GM13976 (cell line): ENCODE results near the gene TRPV6.

Experiments
- DNase-seq: peaks from one replicate; pipeline ENCODE4 v3.0.0; 2012; ENCODE audit warnings: low spot score
- in situ Hi-C: fragments of 300-500 bp; cut with MboI; formaldehyde crosslinking; loops from one replicate; pipeline ENCODE4 v1.12.0; 2022; ENCODE audit warnings: low sequenced_read_pairs, mixed read lengths, inconsistent platforms; ENCODE audit not compliant: unreplicated experiment
- TF ChIP-seq, protein P1 (sequence below): IDR thresholded peaks from 2 replicates; pipeline ENCODE4 v1.5.1; 2012; ENCODE audit warnings: borderline replicate concordance, mild to moderate bottlenecking; ENCODE audit not compliant: insufficient read depth; ENCODE audit errors: extremely low read depth, missing control alignments, control extremely low read depth

The TRPV6 gene

GRCh38 chr7:142833174-142834048, 52.1 kb downstream of the TRPV6 start:
- DNase-seq, result no peak
- in situ Hi-C loops, result no loop called here
- TF ChIP-seq, protein P1, sequence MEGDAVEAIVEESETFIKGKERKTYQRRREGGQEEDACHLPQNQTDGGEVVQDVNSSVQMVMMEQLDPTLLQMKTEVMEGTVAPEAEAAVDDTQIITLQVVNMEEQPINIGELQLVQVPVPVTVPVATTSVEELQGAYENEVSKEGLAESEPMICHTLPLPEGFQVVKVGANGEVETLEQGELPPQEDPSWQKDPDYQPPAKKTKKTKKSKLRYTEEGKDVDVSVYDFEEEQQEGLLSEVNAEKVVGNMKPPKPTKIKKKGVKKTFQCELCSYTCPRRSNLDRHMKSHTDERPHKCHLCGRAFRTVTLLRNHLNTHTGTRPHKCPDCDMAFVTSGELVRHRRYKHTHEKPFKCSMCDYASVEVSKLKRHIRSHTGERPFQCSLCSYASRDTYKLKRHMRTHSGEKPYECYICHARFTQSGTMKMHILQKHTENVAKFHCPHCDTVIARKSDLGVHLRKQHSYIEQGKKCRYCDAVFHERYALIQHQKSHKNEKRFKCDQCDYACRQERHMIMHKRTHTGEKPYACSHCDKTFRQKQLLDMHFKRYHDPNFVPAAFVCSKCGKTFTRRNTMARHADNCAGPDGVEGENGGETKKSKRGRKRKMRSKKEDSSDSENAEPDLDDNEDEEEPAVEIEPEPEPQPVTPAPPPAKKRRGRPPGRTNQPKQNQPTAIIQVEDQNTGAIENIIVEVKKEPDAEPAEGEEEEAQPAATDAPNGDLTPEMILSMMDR, result no peak

DNA sequence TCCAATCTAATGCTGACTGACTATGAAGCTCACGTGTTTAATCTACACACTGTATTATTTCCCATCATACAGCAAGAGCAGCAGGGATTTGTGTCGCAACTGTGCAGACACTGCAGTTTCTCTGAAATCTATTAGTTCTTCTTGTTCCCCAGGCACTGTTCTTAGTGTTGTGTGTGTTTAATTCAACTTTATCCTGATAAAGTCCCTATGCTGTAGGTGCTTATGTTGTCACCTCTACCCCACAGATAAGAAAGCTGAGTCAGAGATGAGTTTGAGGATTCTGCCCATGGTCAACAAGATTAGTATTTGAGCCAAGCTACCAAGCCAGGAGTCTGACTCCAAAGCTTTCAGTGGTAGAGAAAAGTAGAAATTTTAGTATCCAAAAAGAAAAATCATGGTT, 53.1 kb downstream of the TRPV6 start:
- in situ Hi-C loops, result no loop called here
- DNase-seq, result no peak
- TF ChIP-seq, protein P1, result no peak

DNA sequence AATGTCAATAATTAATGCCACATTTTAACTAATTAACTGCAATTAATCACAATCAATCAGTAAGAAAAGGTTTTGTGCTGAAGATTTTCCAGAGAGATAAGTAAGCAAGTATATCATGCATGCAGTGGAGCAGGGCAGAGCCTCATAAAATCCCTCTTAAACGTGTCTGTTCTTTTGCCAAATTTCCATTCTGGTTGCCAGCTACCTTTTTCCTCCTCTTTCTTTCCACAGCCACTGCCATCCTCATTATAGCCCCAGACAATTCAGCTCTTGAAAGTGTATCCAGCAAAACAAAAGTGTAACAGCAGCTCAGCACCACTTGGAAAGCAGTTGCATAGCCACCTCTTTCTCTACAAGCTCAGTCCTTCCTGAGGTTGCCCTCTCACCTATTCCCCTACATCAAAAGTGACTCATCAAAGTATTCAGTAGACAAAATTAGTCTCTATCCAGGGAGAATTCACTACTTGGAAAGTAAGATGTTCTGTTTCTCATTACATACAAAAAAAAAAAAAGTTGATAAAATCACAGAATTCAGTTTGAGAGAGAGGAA, 57.5 kb downstream of the TRPV6 start:
- no peak for DNase-seq
- in situ Hi-C loops, result no loop called here
- TF ChIP-seq, protein P1, result no peak

DNA sequence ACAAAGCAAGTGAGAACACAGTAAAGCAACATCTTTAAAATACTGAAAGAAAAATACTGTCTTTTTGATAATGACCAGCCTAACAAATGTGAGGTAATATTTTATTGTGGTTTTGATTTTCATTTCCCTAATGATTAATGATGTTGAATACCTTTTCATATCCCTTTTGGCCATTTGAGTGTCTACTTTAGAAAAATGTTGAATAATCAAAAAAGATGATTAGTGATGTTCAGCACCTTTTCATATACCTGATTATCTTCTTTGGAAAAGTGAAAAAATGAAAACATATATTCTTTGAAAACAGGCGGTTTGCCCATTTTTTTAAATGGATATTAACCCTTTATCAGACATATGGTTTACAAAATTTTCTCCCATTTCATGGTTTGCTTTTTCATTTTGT, 62.8 kb downstream of the TRPV6 start:
- in situ Hi-C loops, result loop anchor here (25.0 kb wide), 1 partner anchor 185 kb away; no protein-coding TSS in a partner anchor
- TF ChIP-seq, protein P1, result no peak
- DNase-seq, result no peak
